Measurements from ENCODE around the gene PDE4D.
A peak's percentile ranks its signal among the peaks of the same experiment; 100 is the strongest.

PDE4D gene

DNA sequence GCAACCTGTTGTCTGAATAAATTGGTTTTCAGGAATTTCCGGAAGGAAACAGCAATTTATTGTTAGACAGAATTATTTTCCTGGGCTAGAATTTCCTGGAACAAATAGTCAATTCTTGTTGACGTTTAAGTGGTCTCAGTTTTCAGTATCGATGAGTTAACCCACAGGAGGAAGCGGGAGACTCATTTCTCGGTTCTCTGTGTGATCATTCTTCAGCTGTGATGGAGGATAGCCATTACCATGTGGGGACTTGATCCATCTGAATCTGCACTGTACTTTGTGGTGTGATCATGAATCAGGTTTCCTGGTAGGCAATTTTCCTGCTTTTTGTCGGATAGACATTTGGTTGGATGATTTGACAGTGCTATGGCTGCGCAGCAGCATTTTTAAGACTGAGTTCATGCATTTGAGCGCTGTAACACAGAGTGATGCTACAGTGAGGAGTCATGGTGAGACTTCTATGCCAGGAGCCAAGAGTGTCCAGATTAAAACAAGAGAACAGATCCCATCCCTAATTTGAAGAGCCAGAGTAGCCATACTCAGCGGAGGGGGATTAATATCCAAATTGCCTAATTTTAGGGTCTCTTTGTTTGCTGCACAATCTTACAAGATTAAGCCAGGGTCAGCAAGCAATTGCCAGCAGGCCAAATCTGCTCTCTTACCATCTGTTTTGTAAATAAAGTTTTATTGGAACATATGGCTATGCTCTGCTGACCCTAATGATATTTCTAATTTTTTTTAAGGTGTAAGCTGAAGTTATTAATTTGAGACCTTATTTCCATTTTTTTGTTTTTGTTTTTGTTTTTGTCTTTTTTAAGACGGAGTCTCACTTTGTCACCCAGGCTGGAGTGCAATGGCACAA, 954.7 kb downstream of the PDE4D start:
- H3K4me1 Mint-ChIP-seq (ENCODE audit: low read depth), result peaks cover 13% of the 10 kb centered on the region
- no peaks in the 10 kb centered on the region for H3K27me3 Mint-ChIP-seq (ENCODE audit: low read depth)
- no peaks in the 10 kb centered on the region for H3K9me3 Mint-ChIP-seq
- no peak overlapping the region for H3K4me3 Mint-ChIP-seq
- no peaks in the 10 kb centered on the region for H3K36me3 Mint-ChIP-seq (ENCODE audit: low read depth)
- H3K27ac Mint-ChIP-seq, result peak overlapping the region; percentile 23

DNA sequence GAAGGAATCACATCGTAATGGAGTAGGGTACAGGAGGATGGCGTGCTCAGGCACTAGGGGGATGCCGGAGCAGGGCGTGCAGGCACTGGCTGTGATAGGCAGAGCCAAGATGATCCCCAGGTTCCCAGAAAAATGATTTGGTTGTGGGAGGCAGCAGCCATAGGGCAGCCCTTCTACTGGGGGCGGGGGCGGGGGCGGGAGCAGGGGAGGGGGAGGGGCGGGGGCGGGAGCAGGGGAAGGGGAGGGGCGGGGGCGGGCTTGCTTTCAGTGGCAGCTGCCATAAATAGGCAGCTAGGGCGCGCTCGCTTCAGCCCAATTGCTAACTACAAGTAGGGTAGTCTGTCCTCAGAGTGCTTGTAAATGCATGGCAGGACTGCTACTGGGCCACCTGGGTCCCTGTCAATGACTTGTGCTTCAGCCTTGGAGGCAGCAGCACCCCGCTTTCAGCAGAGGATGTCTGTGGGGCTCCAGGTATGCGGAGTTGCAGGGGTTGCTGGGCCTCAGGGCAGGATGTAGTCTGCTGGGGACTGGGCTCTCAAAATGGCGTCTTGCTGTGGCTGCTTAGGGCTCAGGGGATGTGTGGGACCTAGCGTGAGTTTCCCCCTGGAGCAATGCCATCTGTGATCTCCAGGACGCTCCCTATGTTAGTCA, 956.4 kb downstream of the PDE4D start:
- no peak overlapping the region for H3K27ac Mint-ChIP-seq
- H3K36me3 Mint-ChIP-seq (ENCODE audit: low read depth), result no peaks in the 10 kb centered on the region
- H3K4me3 Mint-ChIP-seq, result no peak overlapping the region
- no peaks in the 10 kb centered on the region for H3K27me3 Mint-ChIP-seq (ENCODE audit: low read depth)
- H3K9me3 Mint-ChIP-seq, result no peaks in the 10 kb centered on the region
- peaks cover 13% of the 10 kb centered on the region for H3K4me1 Mint-ChIP-seq (ENCODE audit: low read depth)

GRCh38 chr5:58934629-58935097, 958.9 kb downstream of the PDE4D start:
- Mint-ChIP-seq H3K4me1 (ENCODE audit: low read depth) (peaks cover 13% of the 10 kb centered on the region), H3K4me3 (no peak overlapping the region), H3K9me3 (no peaks in the 10 kb centered on the region), H3K27me3 (ENCODE audit: low read depth) (no peaks in the 10 kb centered on the region), H3K36me3 (ENCODE audit: low read depth) (no peaks in the 10 kb centered on the region), H3K27ac (no peak overlapping the region)

GRCh38 chr5:58933891-58934628, 959.5 kb downstream of the PDE4D start:
- Mint-ChIP-seq H3K4me1 (ENCODE audit: low read depth) (peaks cover 13% of the 10 kb centered on the region), H3K4me3 (no peak overlapping the region), H3K36me3 (ENCODE audit: low read depth) (no peaks in the 10 kb centered on the region), H3K27ac (no peak overlapping the region), H3K9me3 (no peaks in the 10 kb centered on the region), H3K27me3 (ENCODE audit: low read depth) (no peaks in the 10 kb centered on the region)

- no peak overlapping the region for H3K27ac Mint-ChIP-seq
- H3K4me1 Mint-ChIP-seq (ENCODE audit: low read depth), result peaks cover 13% of the 10 kb centered on the region
- H3K9me3 Mint-ChIP-seq, result no peaks in the 10 kb centered on the region
- H3K27me3 Mint-ChIP-seq (ENCODE audit: low read depth), result no peaks in the 10 kb centered on the region
- H3K4me3 Mint-ChIP-seq, result no peak overlapping the region
- H3K36me3 Mint-ChIP-seq (ENCODE audit: low read depth), result no peaks in the 10 kb centered on the region
Measured at GRCh38 chr5:58932057-58932612, 961.4 kb downstream of the PDE4D start.

- no peaks in the 10 kb centered on the region for H3K36me3 Mint-ChIP-seq (ENCODE audit: low read depth)
- H3K27me3 Mint-ChIP-seq (ENCODE audit: low read depth), result no peaks in the 10 kb centered on the region
- no peaks in the 10 kb centered on the region for H3K9me3 Mint-ChIP-seq
- H3K27ac Mint-ChIP-seq, result no peak overlapping the region
- H3K4me3 Mint-ChIP-seq, result no peak overlapping the region
- peaks cover 23% of the 10 kb centered on the region for H3K4me1 Mint-ChIP-seq (ENCODE audit: low read depth)
Measured at GRCh38 chr5:58930520-58930919, 963.0 kb downstream of the PDE4D start.

DNA sequence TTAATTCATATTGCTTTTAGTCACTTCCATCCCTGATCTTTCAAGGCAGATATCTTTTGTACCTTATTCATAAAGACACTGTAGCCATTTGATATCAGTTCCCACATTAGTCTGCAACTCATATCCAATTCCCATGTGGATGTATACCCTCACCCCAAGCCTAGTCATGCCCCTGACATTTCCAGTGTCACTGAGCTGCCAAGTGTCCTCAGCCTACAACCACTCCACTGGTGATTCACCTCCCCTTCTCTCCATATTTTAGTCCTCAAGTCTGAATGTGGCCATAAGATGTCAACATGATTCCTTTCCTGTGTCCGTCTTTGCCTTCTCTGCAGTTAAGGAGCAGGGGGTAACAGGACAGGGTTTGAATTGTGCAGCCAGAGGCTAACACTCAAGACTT, 963.8 kb downstream of the PDE4D start:
- no peaks in the 10 kb centered on the region for H3K9me3 Mint-ChIP-seq
- H3K27me3 Mint-ChIP-seq (ENCODE audit: low read depth), result no peaks in the 10 kb centered on the region
- H3K27ac Mint-ChIP-seq, result no peak overlapping the region
- no peaks in the 10 kb centered on the region for H3K36me3 Mint-ChIP-seq (ENCODE audit: low read depth)
- no peak overlapping the region for H3K4me3 Mint-ChIP-seq
- peaks cover 19% of the 10 kb centered on the region for H3K4me1 Mint-ChIP-seq (ENCODE audit: low read depth)

DNA sequence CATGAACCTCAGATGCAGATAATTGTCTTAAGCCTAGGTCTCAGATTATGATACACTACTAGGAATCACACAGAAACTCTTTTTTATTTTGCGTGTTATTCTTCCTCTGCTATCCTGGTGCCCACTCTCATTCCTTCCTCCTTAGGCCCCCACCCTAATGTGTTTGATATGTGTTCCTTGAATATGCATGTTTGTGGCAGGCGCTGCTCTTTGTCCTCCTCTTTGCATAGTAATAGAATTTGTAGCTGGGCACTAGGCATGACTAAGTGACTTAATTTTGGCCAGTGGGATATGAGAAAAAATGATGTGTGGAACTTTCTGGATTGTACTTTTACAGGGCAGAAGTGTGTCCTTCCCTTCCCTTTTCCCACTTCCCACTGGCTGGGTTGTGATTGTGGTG, 965.6 kb downstream of the PDE4D start:
- Mint-ChIP-seq H3K27me3 (ENCODE audit: low read depth) (no peaks in the 10 kb centered on the region), H3K9me3 (no peaks in the 10 kb centered on the region), H3K36me3 (ENCODE audit: low read depth) (no peaks in the 10 kb centered on the region), H3K4me1 (ENCODE audit: low read depth) (peaks cover 13% of the 10 kb centered on the region), H3K27ac (no peak overlapping the region), H3K4me3 (no peak overlapping the region)

DNA sequence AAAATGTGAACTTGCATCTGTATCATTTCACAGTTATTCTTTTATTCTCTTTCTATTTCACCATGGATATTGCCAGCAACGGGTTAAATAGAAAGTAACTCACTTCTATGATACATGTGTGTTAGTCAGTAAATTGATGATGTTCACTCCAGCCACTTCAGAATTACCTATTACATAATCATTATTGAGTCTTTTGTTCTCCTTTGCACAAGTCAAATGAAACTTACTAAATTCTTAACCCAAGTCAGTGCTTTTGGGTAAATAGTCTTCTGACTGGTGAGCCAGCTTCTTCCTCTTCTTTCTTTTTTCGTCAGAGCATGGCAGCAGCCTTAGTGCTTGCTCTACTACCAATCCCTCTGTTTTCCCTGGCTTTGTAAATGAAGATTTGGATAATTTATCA, 966.3 kb downstream of the PDE4D start:
- Mint-ChIP-seq H3K27ac (no peak overlapping the region), H3K4me1 (ENCODE audit: low read depth) (peaks cover 13% of the 10 kb centered on the region), H3K36me3 (ENCODE audit: low read depth) (no peaks in the 10 kb centered on the region), H3K9me3 (no peaks in the 10 kb centered on the region), H3K4me3 (no peak overlapping the region), H3K27me3 (ENCODE audit: low read depth) (no peaks in the 10 kb centered on the region)

DNA sequence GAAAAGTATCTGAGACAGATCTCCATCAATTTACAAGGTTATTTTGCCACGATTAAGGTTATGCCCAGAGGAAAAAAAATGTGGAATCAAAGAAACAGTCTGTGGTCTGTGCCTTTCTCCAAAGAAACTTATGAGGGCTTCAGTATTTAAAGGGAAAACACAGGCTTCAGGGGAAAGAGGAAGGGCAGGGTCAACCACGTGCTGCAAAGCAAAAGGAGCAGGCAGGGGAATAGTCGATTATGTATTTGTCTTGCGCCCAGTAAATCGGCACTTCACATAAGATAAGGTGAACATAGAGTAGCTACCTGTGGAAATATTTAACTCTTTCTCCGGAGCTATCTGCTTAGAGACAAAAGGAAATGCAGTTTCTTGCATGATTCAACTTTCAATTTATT, 967.0 kb downstream of the PDE4D start:
- Mint-ChIP-seq H3K36me3 (ENCODE audit: low read depth) (no peaks in the 10 kb centered on the region), H3K9me3 (no peaks in the 10 kb centered on the region), H3K27me3 (ENCODE audit: low read depth) (no peaks in the 10 kb centered on the region), H3K4me3 (no peak overlapping the region), H3K4me1 (ENCODE audit: low read depth) (peaks cover 13% of the 10 kb centered on the region), H3K27ac (no peak overlapping the region)

- no peaks in the 10 kb centered on the region for H3K36me3 Mint-ChIP-seq (ENCODE audit: low read depth)
- no peak overlapping the region for H3K27ac Mint-ChIP-seq
- peaks cover 13% of the 10 kb centered on the region for H3K4me1 Mint-ChIP-seq (ENCODE audit: low read depth)
- H3K4me3 Mint-ChIP-seq, result no peak overlapping the region
- H3K27me3 Mint-ChIP-seq (ENCODE audit: low read depth), result no peaks in the 10 kb centered on the region
- no peaks in the 10 kb centered on the region for H3K9me3 Mint-ChIP-seq
Measured at GRCh38 chr5:58925627-58926540, 967.6 kb downstream of the PDE4D start.

DNA sequence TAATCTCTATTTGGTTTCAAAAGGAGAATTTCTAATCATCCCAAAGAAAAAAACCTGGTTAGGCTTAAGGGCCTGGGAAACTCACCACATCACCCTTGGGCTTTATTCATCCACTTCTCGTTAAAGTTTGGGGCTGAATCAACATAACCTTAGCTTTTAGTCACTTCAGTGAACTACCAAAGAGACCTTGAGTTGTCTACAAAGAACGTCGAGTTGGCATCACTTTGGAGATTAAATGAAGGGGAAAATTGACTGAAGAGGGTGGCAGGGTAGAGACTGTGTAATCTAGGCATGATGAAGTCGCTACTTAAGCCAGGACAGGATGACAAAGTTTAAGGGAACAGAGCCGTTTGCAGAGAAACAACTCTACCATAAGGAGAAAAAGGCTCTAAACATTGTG, 969.2 kb downstream of the PDE4D start:
- no peak overlapping the region for H3K4me3 Mint-ChIP-seq
- H3K27ac Mint-ChIP-seq, result no peak overlapping the region
- H3K36me3 Mint-ChIP-seq (ENCODE audit: low read depth), result no peaks in the 10 kb centered on the region
- no peaks in the 10 kb centered on the region for H3K27me3 Mint-ChIP-seq (ENCODE audit: low read depth)
- H3K4me1 Mint-ChIP-seq (ENCODE audit: low read depth), result peaks cover 13% of the 10 kb centered on the region
- no peaks in the 10 kb centered on the region for H3K9me3 Mint-ChIP-seq

DNA sequence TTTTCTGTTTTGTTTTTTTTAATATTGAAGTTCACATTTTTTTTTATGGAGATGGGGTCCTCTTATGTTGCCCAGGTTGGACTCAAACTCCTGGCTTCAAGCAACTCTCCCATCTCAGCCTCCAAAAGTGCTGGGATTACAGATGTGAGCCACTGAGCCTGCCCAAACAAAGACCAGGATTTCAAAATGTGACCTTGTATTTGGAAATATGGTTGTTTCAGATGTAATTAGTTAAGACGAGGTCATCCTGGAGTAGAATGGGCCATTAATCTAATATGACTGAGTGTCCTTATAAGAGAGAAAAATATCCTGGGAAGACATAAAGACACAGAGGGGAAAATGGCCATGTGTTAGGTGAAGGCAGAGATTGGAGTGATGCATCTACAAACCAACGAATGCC, 970.2 kb downstream of the PDE4D start:
- no peaks in the 10 kb centered on the region for H3K36me3 Mint-ChIP-seq (ENCODE audit: low read depth)
- no peaks in the 10 kb centered on the region for H3K27me3 Mint-ChIP-seq (ENCODE audit: low read depth)
- H3K4me3 Mint-ChIP-seq, result no peak overlapping the region
- H3K4me1 Mint-ChIP-seq (ENCODE audit: low read depth), result peaks cover 13% of the 10 kb centered on the region
- H3K27ac Mint-ChIP-seq, result no peak overlapping the region
- H3K9me3 Mint-ChIP-seq, result no peaks in the 10 kb centered on the region

Measured in T-helper 1 cell treated with Interleukin-12 subunit alpha and Interleukin-12 subunit beta and Interleukin-4 antibody, amounts not matched to agents 30 μg/mL and 1 μg/mL, for 36 hours (primary cell).